Stimulated activated CD8-positive, alpha-beta memory T cell treated with anti-CD3 and anti-CD28 coated beads, Interleukin-7, amount 100 ng/mL, for 4 hours (primary cell): ENCODE results near the gene MEF2C.

ENCODE experiments used
- DNase-seq, 2 donors: peaks; one replicate each; pipeline ENCODE4 v3.0.0-alpha.2; 2020; ENCODE audit warnings: low read depth in 2 of 2

Gene MEF2C

GRCh38 chr5:88829054-88829453 is 53.9 kb downstream of the MEF2C start:
- no peak for DNase-seq

GRCh38 chr5:88827997-88828396 is 55.0 kb downstream of the MEF2C start:
- DNase-seq = no peak

DNA sequence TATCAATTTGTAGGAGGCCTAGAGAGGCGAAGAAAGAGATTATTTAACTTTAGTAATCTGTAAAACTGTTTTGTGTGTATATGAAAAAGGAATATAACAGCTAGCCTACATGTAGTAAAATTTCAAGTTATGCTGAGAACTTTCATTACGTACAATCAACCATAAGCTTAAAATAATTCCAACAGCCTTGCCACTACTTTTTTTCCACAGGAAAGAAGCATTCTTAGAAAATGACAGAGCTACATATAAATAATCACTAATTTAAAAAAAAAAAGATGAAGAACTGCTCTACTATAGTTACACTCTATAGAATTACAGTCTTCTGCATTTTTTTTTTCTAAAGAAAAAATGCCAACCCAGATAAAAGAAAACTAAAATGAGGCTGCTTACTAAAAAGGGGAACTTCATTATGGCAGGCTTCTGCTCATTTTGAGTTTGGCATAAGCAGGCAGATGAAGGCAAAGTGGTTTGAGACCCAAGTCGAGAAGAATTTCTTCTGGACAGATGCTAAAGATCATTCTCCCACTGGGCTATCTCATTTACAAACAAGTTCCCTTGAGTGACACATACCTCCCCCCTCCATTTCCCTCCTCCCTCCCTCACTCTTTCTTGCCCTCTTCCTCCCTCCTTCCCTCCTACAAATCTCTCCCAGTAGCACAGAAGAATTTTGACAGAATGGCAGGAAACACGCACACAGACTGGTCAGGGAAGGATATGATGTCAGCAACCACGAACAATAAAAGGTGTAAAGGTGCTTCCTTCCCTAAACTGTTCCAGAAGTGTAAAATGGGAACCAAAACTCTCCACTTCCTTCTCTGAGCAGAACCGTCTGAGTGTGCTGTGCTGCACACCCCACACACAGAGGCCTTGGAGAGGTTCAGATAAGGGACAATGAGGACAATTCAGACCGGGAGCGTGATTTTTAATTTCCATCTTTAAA is 56.1 kb downstream of the MEF2C start:
- peak in 1 of 2 donors; percentile 0 for DNase-seq

DNA sequence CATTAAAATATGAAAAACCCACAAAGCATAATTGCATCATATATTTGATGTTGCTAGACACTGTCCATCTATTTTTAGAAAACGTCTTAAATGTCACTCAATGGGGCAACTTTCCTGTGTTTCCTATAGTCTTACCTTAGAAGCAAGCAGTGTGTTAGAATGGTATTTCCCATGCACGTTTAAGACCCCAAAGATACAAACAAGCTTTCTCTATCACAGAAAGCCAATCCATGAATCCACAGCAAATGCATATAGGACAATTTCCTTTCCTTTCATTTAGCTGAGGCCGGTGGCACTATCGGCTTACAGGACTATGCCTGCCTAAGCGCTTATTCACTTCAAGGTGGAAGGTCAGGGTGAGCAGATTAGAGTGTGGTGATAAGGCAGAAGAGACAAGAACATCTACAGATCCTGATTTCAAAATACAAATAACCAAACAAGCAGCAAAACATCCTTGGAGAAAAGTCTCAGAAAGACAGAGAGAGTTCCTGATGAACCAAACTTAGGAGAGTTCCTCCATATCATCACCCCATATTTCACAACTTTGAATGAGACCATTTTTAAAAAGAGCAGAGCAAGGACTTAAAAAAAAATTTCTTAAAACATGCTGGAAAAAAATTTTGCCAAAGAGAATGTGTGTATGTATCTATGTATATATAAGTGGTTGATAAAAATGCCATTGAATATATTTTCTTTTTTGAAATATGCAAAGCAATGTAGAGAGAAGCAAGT is 57.2 kb downstream of the MEF2C start:
- no peak for DNase-seq

DNA sequence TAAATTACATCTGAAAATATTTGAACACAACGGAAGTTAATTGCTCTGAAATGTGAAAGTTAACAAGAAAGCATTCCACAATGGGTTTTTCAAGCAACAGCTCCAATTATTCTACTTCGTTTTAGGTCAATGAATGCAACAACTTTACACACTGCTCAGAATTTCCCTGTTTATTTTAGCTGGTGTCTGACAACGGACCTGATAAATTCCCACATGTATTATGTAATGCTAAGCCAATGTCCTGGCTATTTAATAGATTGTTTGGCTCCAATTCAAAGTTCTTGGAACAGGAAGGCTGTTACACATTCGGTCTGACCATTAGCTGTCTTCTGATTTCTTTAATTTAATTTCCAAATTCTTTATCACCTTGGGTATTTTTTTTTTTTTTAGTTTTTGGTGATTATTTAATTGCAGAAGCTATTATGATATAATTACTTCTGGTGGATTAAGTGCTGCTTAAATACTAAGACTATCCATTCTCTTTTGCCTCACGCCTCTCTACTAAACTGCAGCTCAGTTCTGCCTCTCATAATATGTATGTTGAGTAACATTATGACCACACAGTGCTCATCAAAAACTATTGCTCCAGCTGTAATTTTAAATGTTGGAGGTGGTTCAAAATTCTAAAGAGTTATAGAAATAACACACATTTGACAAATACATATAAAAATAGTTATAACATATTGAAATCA is 57.9 kb downstream of the MEF2C start:
- DNase-seq = no peak

GRCh38 chr5:88824141-88824540 is 58.8 kb downstream of the MEF2C start:
- DNase-seq = no peak

- no peak for DNase-seq
Observed at GRCh38 chr5:88823201-88823600, 59.8 kb downstream of the MEF2C start.

DNA sequence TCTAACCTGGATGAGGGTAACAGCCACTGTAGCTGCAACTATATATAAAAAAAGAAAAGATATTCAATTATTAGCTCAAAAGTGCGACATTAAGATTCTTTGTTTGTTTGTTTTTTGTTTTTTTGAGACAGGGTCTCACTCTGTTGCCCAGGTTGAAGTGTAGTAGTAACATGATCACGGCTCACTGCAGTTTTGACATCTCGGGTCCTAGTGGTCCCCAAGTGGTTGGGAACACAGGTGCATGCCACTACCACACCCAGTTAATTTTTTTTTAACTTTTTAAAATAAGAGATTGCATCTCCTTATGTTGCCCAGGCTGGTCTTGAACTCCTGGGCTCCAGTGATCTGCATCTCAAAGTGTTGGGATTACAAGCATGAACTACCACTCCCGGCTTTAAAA is 61.8 kb downstream of the MEF2C start:
- no peak for DNase-seq

DNA sequence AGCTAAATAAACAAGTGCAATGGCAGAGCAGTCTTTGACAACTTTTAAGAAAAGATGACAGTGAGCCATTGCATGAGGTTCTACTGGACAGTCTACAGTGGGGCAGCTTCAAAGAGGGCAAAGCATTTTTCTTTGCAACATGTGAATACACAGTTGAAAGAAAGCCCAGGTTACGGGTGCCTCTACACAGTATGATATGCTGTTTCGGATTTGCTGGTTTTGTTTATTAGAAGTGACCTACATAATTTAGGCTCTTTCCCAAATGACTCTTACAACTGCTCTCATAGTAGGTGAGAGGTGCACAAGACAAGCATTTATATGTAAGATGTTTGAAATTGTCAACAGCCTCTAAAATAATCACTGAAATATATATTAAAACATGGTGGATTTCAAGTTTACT is 62.4 kb downstream of the MEF2C start:
- no peak for DNase-seq

DNA sequence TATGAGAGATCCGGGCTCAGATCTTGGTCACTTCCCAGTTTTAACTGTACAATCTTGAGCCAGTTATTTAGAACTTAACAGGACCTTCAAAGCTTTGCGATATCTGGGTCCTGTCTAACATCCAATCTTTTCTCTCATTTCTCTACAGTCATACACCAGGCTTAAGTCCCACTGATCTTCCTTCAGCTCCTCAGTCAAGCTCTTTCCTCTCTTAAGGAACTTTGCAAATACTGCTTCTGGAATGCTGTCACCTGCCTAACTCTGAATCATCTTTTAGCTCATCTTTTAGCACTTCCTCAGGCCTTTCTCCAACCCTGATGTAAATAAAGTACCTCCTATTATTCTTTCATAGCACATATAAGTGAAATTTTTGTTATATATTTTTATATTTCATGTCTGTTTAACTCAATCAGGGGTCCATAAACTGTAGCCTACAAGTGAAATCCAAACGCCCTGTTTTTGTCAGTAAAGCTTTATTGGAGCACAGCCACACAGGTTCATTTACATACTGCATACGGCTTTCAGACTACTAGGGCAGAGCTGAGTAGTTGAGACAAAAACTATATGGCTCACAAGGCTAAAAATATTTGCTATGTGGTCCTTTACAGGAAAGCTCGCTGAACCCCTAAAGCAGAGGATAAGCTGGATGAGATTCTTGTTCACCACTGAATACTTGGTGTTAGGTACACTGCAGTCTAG is 63.5 kb downstream of the MEF2C start:
- DNase-seq = no peak

DNA sequence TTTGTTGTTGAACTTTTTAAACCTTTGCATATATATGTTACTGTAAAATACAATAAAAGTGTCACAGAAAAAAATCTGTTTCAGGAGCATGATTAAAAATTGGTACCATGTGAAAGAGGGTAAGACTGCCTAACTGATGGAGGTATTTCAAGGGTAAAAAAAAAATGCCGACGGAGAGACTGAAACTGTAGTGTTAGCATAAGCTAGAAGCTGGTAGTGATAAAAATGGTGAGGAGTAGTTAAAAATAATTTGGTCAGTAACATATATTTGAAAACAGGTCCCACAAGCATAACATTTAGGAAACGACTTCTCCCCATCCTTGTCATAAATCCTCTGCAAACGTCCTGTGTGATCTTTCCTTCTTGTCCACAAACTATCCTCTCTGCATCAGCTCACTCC is 64.7 kb downstream of the MEF2C start:
- DNase-seq = no peak

GRCh38 chr5:88816195-88816594 is 66.8 kb downstream of the MEF2C start:
- DNase-seq = no peak

DNA sequence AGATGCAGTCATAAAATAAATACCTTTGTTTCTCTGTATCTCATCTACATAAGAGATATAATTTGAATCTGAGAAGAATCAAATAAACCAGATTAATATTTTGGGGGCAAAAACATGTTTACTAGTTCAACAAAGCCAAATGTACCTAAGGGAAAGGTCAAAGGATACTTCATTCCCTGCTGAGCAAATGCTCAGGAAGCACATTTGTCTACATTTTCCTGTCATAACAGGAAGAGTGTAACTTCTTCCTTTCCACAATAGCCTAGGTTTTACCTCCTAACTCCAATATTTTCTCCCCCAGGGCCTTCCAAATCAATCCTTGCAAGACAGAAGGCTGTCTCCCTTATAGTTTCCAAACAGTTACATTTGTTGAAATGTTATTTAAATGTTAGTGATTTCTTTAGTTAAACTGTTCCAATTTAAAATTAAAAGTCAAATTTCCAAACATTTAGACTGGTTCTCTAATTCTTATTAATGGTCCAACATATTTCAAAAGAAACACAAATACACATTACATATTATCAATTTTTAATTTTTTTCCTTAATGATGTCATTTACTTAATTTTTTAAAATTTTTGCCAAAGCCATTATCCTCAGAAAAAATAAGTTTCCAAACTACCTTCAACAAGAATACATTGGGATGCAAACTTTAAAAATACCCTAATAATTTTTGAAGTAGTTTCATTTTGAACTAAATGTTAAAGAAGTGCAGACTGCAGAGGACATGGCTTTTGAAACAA is 67.8 kb downstream of the MEF2C start:
- no peak for DNase-seq

- DNase-seq = no peak
Observed at GRCh38 chr5:88813805-88814575, 69.0 kb downstream of the MEF2C start.

DNA sequence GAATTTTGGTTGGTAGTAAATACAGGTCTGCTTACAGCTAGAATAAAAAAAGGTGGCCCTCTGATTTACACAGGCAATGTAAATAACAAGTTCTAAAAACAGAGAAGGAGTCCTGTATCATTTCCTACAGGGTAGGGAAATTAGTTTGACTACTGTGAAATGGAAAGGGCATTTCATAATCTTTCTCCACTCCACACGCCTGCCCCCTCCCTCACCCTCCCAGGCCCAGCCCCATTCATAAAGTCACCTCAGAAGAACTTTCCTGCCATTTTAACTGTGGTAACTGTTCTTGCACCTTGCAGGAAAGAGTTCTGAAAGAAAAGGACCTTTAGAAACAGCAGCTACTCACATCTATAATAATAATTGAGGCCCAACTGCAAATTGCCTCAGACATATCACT is 69.7 kb downstream of the MEF2C start:
- DNase-seq = no peak

- DNase-seq = no peak
Observed at GRCh38 chr5:88808153-88808552, 74.8 kb downstream of the MEF2C start.

- no peak for DNase-seq
Observed at GRCh38 chr5:88807327-88807726, 75.7 kb downstream of the MEF2C start.

GRCh38 chr5:88806338-88806737 is 76.6 kb downstream of the MEF2C start:
- DNase-seq = no peak

DNA sequence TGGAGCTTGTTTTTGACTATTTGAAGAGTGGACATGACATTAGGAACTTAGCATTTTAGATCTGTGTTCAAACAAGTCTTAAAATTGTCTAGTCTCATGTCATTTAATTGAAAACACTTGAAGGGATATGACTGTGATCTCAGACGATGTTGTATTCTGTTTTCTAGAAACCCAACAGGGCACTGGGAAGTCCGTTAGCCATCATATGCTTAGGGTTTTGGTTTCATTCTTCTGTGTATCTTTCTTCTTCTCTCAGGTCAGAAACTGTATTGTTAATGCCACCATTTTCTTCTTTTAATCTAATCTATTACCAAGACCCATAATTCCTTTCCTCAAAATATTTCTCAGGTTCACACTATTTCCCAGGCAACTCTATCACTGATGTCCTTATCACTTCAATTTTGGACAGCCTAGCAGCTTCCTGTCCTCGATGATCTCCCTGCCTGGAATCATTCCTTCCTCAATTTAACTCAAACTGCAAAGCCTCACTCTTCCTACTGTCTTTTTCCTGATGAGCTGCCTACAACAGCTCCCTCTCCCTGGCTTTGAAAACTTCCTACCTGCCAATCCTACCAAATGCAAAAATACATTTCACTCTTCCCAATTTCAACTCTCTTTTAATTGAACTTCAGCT is 77.7 kb downstream of the MEF2C start:
- DNase-seq = no peak

DNA sequence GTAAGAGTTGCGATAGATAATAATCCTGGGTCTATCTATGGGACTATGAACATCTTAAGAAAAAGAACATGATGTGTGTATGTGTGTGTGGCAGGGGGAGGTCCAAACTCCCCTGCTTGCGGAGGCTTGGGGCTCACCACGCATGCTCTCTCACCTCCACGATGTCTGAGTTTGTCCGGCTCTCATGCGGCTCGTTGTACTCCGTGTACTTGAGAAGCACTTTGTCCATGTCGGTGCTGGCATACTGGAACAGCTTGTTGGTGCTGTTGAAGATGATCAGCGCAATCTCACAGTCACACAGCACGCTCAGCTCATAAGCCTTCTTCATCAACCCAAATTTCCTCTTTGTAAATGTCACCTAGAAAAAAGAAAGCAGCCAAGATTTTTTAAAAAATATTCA is 78.5 kb downstream of the MEF2C start:
- DNase-seq = no peak
